ENCODE data around the gene APBA2.

APBA2 gene

DNA sequence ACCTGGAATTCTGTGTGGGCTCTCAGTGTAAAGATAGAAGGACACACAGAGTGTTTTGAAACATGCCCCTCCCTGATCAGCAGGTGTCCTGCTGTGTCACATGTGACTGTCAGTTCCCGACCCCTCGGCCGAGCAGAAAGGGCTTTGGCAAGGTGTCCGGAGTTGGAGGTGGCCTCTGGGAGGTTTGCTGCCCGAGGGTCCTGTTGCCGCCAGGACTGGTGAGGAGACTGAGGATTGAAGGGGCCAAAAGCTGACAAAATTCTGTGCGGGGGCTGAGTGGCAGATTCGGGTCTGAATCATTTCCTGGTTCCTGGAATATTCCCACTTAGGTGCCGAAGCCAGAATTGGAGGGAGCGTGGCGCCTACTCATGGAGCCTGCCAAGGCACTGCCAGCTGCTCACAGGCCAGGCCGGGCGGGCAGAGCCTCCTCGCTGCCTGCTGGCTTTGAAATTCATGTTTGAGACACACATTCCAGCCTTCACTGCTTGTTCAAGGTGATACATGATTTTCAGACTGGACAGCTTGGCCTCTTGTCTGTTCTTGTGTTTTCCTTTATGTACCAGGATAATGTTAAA is 83.8 kb downstream of the APBA2 start:
- DNase-seq (ENCODE audit: low read depth, low spot score) = no peak
- no peak overlapping the region for H3K4me3 ChIP-seq (ENCODE audit: low read length)

DNA sequence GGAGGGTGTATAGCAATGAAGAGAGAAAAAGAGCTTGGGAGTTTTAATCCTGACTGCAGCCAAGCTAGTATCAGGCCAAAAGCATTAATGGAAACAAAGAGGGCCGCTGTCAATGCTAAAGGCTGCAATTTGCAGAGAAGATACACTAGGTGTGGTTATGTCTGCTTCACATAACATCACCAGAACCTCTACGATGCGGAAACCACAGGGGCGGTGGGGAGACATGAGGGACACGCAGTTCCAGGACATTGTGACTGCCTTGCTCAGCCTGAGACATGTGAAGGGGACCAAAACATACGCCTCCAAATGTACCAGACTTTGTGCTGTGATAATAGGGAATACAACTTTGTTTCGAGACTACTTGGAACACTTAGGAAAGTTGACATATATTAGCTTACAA is 88.4 kb downstream of the APBA2 start:
- no peak overlapping the region for H3K4me3 ChIP-seq (ENCODE audit: low read length)
- no peak for DNase-seq (ENCODE audit: low read depth, low spot score)

DNA sequence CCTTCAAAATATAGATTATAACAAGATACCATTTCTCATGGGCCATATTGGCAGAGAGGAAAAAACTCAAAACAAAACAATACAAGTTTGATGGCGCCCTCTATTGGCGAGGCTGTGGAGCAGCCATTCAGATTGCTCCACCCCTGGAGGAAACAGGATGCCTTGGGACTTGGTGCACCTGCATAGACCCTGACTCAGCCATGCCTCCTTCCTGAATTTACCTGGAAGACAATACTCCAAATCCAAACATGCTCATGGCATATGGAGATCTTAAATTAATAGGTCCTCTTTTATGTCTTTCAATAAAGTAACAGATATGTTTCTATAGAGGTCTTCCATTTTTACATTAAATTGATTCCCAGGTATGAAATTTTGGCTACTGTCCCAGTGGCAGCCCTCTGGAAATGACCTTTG is 90.0 kb downstream of the APBA2 start:
- peak; percentile 71 for DNase-seq (ENCODE audit: low read depth, low spot score)
- no peak overlapping the region for H3K4me3 ChIP-seq (ENCODE audit: low read length)

DNA sequence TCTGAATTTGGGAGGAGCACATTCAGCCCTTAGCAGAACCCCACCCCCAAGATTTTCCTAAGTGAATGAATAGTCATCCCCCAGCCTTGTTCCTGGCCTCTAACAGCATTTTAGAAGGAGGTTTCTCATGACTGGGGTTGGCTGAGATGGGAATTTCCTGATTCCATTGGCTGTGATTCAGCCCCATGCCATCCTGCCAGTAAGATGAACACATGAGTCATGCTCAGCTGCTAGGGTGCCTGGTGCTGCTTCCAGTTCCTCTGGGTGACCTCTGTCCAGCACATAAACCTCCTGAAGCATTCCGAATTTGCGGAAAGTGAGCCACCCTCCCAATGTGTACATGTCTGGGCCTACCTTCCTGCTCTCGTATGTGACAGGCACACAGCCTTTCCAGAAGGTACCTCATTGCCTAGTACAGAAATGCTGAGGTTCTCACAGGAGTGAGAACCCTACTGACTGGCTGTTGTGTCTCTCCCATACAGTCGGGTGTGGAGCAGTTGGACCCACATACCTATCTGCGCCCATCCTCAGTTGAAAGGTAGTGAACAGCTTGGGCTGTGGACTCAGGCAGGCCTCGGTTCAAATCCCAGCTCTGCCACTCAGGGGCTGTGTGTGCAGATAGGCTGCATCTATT is 91.7 kb downstream of the APBA2 start:
- DNase-seq (ENCODE audit: low read depth, low spot score) = no peak
- H3K4me3 ChIP-seq (ENCODE audit: low read length) = no peak overlapping the region

DNA sequence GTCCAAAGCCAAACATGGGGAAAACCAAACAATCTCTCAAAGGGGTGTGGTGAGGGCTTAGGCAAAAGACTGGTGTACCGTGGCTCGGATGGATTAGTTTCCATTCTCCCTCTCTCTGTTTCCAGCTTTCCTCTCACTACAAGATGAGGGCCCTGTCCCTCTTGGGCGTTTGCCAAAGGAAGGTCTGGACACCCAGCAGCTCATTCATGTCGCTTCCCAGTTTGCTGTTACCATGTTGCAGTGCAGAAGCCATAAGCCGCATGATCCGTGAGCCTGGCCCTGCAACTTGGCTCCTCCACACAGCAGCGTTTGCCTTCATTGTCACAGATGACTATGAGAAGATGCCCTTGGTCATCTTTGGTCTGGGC is 92.2 kb downstream of the APBA2 start:
- DNase-seq (ENCODE audit: low read depth, low spot score) = no peak
- no peak overlapping the region for H3K4me3 ChIP-seq (ENCODE audit: low read length)

DNA sequence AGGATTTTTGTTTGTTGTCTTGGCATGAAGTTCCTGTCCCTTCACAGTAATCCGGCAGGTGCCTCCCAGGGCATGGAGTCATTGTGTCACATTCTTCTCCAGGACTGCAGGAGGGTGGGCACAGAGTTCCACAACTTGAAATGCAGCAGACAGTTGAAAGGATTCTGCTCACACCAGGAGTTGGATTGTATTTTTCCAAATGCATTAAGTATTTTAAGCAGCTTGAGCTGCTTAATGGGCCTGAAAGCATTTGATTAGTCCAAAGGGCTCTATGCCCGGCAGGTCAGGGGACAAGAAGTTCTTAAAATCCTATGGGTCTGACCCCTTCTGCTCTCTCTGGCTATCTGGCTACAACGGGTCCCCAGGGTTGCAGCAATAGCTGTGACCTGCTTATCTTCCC is 92.9 kb downstream of the APBA2 start:
- no peak overlapping the region for H3K4me3 ChIP-seq (ENCODE audit: low read length)
- DNase-seq (ENCODE audit: low read depth, low spot score) = no peak

DNA sequence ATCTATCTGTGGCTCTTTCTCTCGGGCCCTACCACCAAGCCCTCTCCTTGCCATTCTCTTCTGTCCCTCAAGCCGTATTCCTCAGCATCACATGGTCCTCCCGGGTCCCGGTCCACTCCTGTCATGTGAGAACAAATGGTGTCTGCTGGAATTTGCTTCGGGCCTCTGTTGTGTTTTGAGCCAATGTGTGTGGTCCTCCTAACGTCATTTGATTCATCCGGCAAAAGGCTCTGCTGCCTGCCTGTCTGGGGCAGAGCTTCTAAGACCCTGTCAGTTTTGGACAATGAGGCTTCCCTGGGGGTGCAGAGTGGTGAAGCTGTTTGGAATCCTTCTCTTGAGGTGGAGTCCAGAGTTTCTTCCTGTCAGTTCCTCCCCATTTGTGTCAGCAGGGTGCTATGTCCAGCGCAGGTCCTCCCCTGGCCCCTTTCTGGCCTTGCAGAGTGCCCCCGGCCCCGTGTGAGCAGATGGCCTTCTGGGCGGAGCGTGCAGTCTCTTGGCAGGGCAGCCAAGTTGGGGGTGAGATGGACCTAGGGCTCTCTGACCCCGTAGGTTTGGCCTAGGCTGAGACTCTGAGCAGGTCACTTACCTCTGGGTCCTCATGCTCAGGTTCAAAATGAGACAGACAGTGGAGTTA is 93.6 kb downstream of the APBA2 start:
- no peak for DNase-seq (ENCODE audit: low read depth, low spot score)
- H3K4me3 ChIP-seq (ENCODE audit: low read length) = no peak overlapping the region

DNA sequence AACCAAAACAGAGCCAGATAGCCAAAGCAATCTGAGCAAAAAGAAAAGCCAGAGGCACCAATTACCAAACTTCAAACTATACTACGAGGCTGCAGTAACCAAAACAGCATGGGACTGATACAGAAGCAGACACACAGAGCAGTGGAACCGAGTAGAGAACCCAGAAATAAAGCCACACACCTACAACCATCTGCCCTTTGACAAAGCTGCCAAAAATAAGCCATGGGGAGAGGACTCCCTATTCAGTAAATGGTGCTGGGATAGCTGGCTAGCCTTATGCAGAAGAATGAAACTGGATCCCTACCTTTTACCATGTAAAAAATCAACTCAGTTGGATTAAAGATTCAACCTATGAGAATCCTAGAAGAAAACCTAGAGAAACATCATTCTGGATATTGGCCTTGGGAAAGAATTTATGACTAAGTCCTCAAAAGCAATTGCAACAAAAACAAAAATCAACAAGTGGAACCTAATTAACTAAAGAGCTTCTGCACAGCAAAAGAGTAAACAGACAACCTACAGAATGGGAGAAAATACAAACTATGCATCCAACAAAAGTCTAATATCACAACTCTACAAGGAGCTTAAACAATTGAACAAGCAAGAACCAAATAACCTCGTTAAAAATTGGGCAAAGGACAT is 95.1 kb downstream of the APBA2 start:
- no peak for DNase-seq (ENCODE audit: low read depth, low spot score)
- H3K4me3 ChIP-seq (ENCODE audit: low read length) = no peak overlapping the region

DNA sequence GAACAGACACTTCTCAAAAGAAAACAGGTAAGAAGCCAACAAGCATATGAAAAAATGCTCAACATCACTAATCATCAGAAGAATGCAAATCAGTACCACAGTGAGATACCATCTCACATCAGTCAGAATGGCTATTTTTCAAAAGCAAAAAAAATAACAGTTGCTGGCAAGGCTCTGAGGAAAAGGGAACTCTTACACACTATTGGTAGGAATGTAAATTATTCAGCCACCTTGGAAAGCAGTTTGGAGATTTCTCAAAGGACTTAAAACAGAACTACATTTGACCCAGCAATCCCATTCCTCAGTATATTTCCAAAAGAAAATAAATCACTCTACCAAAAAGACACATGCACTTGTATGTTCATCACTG is 95.6 kb downstream of the APBA2 start:
- DNase-seq (ENCODE audit: low read depth, low spot score) = no peak
- no peak overlapping the region for H3K4me3 ChIP-seq (ENCODE audit: low read length)

DNA sequence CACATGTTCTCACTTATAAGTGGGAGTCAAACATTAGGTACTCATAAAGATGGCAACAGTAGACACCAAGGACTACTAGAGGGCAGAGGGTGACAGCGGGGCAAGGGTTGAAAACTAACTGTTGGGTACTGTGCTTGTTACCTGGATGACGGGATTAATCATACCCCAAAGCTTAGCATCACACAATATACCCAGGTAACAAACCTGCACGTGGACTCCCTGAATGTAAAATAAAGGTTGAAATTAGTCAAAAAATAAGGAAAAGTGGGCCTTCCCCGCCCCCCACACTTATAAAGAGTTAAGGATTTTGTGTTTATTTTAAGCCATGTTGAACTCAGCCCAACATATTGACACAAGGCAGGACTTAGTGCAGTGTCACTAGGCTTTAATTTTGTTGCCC is 96.1 kb downstream of the APBA2 start:
- no peak overlapping the region for H3K4me3 ChIP-seq (ENCODE audit: low read length)
- DNase-seq (ENCODE audit: low read depth, low spot score) = no peak

DNA sequence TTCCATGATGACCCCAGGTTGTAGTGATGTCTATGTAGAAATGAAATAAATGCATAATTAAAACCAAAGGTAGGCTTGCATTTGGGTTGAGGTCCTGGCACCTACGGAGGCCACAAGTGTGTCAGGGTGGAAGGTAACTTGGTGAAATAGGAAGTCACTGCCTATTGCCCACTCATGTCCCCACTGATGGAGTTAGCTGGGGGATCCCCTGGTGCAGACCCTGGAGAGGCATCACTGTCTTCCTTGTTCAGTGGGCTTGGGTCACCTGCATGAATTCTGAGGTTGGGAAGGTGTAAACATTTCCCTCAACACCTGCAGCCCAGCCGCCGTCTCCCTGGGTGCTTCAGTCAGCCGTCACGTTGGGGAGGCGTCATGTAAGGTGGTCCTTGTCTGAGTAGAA is 97.1 kb downstream of the APBA2 start:
- DNase-seq (ENCODE audit: low read depth, low spot score) = no peak
- no peak overlapping the region for H3K4me3 ChIP-seq (ENCODE audit: low read length)

DNA sequence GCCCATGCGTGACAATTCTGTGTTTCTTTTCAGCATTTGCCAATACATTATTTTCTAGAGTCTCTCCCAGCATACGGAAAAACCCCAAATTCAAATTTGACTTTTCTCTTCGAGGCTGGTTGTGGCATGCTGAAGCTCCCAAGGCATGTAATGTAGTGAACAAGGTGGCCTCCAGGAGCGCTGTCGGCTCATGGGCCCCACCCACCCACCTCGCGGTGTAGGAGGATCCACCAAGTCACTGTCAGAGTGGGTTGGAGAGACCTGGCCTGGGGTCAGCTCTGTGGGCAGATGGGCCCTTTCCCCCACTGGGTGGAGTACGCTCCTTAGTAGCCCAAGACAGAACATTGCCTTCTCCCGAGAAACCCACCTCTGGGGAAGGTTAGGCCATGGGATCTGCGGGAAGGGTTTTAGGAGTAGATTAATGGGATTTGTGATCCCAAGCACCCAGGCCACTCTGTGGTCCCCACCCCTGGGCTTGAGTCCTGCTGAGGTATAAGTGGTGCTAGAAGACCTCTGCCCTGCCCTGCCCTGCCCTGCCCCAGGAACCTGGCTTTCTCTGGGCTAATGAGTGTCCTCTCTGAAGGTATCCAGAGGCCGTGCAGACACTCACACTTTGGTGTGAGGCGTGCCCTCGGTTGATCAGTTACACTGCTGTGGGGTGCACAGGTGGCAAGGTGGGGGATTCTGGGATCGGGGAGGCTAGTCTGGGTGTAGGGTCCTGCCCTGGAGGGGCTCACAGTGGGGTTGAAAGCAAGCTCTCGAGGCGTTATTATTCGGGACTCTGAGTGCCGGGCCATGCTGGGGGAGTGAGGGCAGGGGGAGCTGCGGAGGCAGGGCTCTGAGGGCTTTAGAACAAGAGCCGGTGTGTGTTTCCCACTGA is 97.9 kb downstream of the APBA2 start:
- no peak for DNase-seq (ENCODE audit: low read depth, low spot score)
- no peak overlapping the region for H3K4me3 ChIP-seq (ENCODE audit: low read length)

DNA sequence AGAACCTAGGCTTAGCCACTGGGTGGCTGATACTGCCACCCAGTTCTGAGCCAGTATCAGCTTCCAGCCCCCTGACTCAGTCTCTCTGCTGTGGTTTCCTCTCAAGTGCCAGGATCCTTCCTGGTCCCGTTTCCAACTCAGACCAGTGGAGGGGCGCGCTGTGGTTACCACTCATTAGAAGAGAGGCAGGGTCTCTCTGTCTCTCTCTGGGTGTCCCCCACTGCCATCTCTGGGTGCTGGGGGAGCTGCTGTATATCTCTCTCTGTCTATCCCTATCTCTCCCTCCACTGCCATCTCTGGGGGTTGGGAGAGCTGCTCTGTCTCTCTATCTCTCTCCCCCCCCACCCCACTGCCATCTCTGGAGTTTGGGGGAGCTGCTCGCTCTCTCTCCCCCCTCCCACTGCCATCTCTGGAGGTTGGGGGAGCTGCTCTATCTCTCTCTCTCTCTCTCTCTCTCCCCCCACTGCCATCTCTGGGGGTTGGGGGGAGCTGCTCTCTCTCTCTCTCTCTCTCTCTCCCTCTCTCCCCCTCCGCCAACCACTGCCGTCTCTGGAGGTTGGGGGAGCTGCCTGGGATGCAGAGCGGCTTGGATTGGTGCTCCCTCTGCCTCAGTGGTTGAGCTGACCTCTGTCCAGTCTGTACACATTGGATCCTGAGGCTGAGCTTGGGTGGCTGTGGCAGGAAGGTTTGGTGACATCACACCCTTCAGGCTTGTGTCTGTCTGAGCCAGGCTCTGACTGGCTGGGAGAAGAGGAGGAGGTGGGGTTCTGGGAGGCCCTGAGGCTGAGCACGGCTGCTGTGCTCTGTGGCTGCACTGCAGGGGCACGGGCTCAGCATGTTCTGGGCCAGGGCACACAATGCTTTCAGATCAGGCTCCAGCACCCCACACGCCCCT is 98.9 kb downstream of the APBA2 start:
- peak; percentile 25 for DNase-seq (ENCODE audit: low read depth, low spot score)
- H3K4me3 ChIP-seq (ENCODE audit: low read length) = no peak overlapping the region

DNA sequence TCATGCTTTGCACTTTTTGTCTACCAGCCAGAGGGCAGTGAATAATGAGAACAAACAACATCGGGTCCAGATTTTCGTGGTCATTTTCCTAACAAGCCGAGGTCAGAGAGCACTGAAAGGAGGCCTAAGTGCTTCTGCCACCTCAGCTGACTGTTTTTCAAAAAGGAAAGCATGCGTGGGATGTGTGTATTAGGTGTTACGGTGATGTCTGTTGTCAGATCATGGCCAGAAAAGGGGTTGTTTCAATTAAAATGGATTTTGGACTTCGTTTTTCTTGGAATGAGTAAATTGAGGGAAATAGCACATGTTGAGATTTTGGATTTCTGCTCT is 99.5 kb downstream of the APBA2 start:
- H3K4me3 ChIP-seq (ENCODE audit: low read length) = no peak overlapping the region
- no peak for DNase-seq (ENCODE audit: low read depth, low spot score)

DNA sequence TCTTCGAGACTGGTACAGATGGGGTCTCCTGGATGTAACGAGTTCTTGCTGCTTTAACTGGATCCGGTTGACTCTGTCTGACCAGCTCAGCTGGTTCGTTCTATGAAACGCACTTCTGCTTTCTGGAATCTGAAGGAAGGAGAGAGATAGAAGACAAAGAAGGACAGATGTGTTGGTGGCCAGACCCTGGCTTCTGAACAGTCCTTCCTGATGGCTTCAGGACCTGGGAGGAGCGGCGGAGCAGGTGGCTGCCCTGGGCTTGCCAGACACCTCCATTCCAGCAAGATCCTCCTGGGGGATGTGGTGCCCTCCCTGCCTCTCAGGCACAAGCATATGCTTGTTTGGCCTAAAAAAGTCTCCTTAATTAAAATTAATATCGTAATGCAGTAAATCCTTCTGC is 99.9 kb downstream of the APBA2 start:
- no peak overlapping the region for H3K4me3 ChIP-seq (ENCODE audit: low read length)
- DNase-seq (ENCODE audit: low read depth, low spot score) = no peak

DNA sequence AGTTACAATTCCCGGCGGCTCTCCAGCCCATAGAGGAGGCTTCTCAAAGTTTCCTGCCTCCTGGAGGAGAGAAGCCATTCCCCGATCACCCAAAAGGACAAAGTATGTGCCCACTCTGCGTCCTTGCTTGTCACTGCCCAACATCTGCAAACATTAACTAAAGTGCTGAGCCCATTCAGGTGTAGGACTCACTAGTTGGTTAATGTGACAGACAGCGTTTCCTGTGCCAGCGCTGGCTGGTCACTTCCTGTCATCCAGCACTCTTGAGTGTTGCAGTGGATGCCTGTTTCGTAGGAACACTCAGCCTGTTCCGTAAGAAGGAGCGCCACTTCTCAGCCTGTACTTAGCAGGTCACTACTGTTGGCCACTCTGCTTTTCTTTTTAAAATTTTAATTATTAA is 100.3 kb downstream of the APBA2 start:
- no peak overlapping the region for H3K4me3 ChIP-seq (ENCODE audit: low read length)
- no peak for DNase-seq (ENCODE audit: low read depth, low spot score)

DNA sequence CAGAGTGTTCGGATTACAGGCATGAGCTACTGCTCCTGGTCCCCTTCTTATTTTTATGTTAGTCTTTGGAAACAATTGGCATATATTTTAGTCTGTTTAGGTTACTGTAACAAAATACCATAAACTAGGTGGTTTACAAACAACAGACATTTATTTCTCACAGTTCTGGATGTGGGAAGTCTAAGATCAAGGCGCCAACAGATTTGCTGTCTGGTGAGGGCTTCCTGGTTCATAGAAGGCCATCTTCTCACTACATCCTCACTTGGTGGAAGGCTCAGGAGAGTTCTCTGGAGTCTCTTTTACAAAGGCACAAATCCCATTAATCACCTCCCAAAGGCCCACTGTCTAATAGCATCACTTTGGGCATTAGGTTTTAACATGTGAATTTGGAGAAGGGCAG is 101.0 kb downstream of the APBA2 start:
- DNase-seq (ENCODE audit: low read depth, low spot score) = no peak
- no peak overlapping the region for H3K4me3 ChIP-seq (ENCODE audit: low read length)

DNA sequence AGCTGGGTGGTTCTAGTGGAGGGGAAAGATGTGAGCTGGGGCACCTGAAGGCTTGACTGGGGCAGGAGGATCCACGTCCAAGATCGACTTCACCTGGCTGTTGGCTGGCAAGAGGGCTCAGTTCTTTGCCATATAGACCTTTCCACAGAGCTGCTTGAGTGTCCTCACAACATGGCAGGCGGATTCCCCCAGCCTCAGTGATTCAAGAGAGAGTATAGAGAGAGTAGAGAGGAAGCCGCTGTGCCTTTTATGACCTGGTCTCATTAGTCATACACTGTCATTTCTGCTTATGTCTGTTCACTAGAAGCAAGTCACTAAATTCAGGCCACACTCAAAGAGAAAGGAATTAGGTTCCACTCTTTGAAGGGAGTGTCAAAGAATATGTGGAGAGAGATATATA is 101.6 kb downstream of the APBA2 start:
- DNase-seq (ENCODE audit: low read depth, low spot score) = no peak
- no peak overlapping the region for H3K4me3 ChIP-seq (ENCODE audit: low read length)

DNA sequence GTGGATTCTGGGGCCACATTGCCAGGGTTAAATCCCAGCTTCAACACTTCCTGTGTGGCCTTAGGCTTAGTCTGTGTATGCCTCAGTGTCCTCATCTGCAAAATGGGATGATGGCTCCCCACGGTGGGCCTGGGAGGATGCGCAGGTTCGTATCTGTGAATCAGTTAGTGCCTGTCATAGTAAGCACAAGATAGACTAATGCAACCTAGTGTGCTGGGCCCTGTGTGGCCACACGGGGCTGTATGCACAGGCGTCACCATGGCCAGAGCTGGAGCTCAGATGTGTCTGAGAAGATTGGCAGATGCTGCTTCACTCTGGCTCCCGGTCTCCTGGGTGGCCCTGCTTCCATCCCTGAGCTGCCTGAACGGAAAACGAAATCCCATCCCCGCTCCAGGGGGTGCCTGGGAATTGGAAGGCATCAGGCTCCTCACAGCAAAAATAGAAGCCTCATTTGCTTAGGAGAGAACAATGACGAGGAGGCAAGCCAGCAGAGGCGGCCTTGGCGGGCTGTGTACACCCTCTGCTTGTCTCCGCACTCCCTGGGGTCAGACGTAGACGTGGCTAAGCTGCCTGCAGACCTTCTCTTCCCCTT is 103.6 kb downstream of the APBA2 start:
- peak; percentile 60 for DNase-seq (ENCODE audit: low read depth, low spot score)
- no peak overlapping the region for H3K4me3 ChIP-seq (ENCODE audit: low read length)
